GM18520 (cell line): ENCODE measurements around the gene TENM3.

ENCODE experiments used
- ATAC-seq: cut with Tn5 transposase; IDR thresholded peaks from one replicate; pipeline ENCODE4 v1.9.1; 2021; ENCODE audit not compliant: unreplicated experiment

Gene TENM3

GRCh38 chr4:182825786-182826185 lies 582.6 kb downstream of the TENM3 start:
- no peak for ATAC-seq

- ATAC-seq = no peak
These were observed 583.2 kb downstream of the TENM3 start for GRCh38 chr4:182826391-182826790.

GRCh38 chr4:182827166-182827565 lies 584.0 kb downstream of the TENM3 start:
- ATAC-seq = no peak

- ATAC-seq = no peak
These were observed 584.8 kb downstream of the TENM3 start for GRCh38 chr4:182827954-182828353.

- no peak for ATAC-seq
These were observed 585.3 kb downstream of the TENM3 start for GRCh38 chr4:182828360-182829025.

- no peak for ATAC-seq
These were observed 586.0 kb downstream of the TENM3 start for GRCh38 chr4:182829196-182829595.

- no peak for ATAC-seq
These were observed 588.2 kb downstream of the TENM3 start for GRCh38 chr4:182831376-182831775.

- no peak for ATAC-seq
These were observed 589.3 kb downstream of the TENM3 start for GRCh38 chr4:182832352-182833120.

GRCh38 chr4:182835006-182835740 lies 592.0 kb downstream of the TENM3 start:
- ATAC-seq = no peak

GRCh38 chr4:182837831-182838230 lies 594.6 kb downstream of the TENM3 start:
- no peak for ATAC-seq

GRCh38 chr4:182838535-182838934 lies 595.3 kb downstream of the TENM3 start:
- no peak for ATAC-seq

- no peak for ATAC-seq
These were observed 596.1 kb downstream of the TENM3 start for GRCh38 chr4:182839256-182839655.

- no peak for ATAC-seq
These were observed 596.9 kb downstream of the TENM3 start for GRCh38 chr4:182840108-182840507.

GRCh38 chr4:182842104-182842600 lies 599.0 kb downstream of the TENM3 start:
- no peak for ATAC-seq

GRCh38 chr4:182842759-182843390 lies 599.7 kb downstream of the TENM3 start:
- ATAC-seq = no peak

GRCh38 chr4:182843808-182844325 lies 600.7 kb downstream of the TENM3 start:
- ATAC-seq = no peak

GRCh38 chr4:182845618-182846017 lies 602.4 kb downstream of the TENM3 start:
- ATAC-seq = no peak

GRCh38 chr4:182846036-182846435 lies 602.8 kb downstream of the TENM3 start:
- no peak for ATAC-seq

GRCh38 chr4:182847576-182848450 lies 604.6 kb downstream of the TENM3 start:
- no peak for ATAC-seq

GRCh38 chr4:182848685-182849084 lies 605.5 kb downstream of the TENM3 start:
- no peak for ATAC-seq
